ENCODE measurements around the gene ASTN2. TPM values are rescaled to one million over a fixed set of nuclear protein-coding genes. Genes with fewer than 3 reads are reported as not detected.
"Not testable (repeated sequence)": the region's sequence is repeated elsewhere in the genome, so short reads cannot be mapped to it uniquely, and the experiment has no call there.

The ASTN2 gene
- total RNA-seq, 1 donor from 2014 or later: 7.9 TPM

GRCh38 chr9:116952436-116952810, 462.4 kb downstream of the ASTN2 start:
- no peak for DNase-seq

DNA sequence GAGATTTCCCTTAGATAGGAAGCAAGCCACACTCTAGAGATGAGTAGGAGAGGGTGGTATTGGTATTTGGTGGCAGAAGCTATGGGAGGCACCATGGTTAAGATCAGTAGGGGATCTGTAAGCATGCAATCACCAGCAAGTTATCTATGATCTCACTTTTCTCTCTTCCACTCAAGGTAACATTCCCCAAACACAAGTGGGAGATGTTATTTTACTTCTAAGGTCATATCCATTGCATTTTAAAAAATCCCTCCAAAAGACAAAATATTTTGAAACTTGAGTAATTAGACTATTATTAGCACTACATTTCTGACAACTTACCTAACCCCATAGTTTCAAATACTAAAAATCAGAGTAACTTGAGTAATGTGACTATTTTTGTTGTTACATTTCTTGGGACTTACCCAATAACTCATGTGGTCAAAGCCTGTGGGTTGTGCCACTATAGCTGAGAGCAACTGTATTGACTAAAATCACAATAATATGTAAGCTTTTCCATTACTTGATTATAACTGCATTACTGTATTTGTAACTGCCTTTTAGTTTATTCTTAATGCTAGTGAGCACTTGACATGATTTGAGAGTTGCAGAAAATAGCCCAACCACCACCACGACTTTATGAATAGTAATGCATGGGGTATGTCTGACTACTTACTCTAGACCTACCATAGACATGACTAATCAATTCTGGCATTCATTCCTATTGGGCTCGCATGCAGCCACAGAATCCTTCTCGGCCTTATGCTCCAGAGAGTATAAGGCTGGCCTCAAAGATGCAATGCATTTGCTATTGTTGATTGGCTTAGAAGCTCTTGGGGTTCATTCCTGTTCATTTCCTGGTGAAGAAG, 463.0 kb downstream of the ASTN2 start:
- no peak for DNase-seq

- DNase-seq: no peak
Measured at GRCh38 chr9:116945817-116946216, 469.0 kb downstream of the ASTN2 start.

GRCh38 chr9:116944714-116945534, 469.9 kb downstream of the ASTN2 start:
- DNase-seq: no peak

DNA sequence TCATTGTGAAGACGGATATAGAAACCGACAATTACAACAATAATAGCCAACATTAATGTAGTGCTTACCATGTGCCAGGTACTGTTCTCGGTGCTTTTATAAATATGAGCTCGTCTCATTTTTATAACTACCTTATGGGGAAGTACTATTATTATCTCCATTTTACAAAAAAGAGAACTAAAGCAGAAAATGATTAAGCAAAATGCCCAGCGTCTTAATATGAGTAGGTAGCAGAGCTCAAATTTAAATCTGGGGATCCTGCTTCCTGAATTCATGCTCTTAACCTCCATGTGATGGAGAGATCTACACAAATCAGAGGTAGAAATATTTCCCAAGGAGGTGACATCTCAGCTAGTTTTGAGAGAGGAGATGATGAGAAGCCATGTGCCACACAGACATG, 470.9 kb downstream of the ASTN2 start:
- no peak for DNase-seq

- DNase-seq: no peak
Measured at GRCh38 chr9:116942593-116943061, 472.2 kb downstream of the ASTN2 start.

DNA sequence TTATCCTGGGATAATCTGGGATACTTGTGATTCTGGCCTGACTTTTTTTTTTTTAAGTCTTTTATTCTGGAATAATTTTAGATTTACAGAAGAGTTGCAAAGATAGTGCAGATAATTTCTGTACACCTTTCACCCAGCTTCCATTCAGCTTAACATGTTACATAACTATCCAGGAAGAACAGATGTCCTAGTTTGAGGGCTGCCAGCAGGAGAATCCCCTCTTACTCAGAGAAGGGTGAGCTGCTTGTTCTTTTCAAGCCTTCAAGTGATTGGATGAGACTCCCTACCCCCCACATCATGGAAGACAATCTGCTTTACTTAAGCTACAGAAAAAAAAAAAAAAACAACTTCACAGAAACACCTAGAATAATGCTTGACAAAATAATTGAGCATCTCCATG, 473.6 kb downstream of the ASTN2 start:
- no peak for DNase-seq

DNA sequence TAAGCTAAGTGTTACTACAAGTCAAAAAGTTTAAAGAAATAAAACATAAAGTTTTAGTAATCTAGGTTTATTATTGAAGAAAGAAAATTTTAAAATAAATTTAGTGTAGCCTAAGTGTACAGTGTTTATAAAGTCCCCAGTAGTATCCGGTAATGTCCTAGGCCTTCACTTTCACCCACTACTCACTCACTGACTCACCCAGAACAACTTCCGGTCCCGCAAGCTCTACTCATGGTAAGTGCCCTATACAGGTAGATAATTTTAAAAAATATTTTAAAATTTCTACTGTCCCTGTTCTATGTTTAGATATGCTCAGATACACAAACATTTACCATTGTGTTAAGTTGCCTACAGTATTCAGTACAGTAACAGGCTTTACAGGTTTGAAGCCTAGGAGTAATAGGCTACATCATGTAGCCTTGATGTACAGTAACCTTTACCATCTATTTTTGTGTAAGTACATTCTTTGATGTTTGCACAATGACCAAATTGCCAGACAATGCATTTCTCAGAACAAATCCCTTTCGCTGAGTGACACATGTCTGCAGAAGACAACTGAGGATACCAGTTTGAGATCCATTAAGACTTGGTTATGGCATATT, 474.1 kb downstream of the ASTN2 start:
- no peak for DNase-seq

GRCh38 chr9:116939614-116940013, 475.2 kb downstream of the ASTN2 start:
- no peak for DNase-seq

DNA sequence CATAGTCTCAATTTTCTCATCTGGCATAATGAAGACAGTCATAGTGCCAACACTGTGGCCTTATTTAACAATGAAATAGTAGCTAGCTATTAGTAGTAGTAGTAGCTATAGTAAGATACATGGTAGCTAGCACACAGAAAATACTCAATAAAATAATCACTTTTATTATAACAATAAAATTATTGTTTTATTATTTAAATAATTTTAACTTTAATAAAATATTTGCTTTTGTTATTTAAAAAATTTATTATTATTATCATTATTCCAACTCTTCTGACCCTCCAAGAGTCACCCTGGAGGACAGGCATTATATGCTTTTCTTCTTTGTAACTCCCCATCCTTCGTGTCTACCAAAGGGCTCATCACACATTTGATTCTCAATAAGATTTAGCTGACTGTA, 475.7 kb downstream of the ASTN2 start:
- DNase-seq: no peak

- no peak for DNase-seq
Measured at GRCh38 chr9:116937361-116937760, 477.5 kb downstream of the ASTN2 start.

GRCh38 chr9:116935149-116935897, 479.5 kb downstream of the ASTN2 start:
- DNase-seq: no peak

GRCh38 chr9:116934131-116934530, 480.7 kb downstream of the ASTN2 start:
- DNase-seq: no peak

- DNase-seq: peak; percentile 6
Measured at GRCh38 chr9:116933251-116933650, 481.6 kb downstream of the ASTN2 start.

DNA sequence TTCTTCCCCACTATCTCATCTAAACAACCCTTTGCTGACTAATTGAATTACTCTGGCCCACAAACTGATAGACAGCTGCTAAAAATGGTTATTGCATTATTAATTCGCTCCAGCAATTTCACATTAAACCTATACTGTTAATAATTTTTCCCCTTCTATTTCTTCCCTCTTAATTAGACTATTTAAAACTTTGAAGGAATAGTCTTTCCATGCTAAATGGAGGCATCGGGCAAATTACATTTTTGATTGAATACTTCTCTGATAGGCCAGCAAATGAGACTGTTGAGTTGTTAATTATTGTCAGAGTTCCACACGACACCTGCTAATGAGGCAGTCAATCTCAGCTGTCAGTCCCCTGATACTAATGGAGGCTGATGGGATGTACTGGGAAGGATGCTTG, 485.2 kb downstream of the ASTN2 start:
- no peak for DNase-seq

- DNase-seq: no peak
Measured at GRCh38 chr9:116928884-116929283, 486.0 kb downstream of the ASTN2 start.

GRCh38 chr9:116928289-116928688, 486.6 kb downstream of the ASTN2 start:
- no peak for DNase-seq

DNA sequence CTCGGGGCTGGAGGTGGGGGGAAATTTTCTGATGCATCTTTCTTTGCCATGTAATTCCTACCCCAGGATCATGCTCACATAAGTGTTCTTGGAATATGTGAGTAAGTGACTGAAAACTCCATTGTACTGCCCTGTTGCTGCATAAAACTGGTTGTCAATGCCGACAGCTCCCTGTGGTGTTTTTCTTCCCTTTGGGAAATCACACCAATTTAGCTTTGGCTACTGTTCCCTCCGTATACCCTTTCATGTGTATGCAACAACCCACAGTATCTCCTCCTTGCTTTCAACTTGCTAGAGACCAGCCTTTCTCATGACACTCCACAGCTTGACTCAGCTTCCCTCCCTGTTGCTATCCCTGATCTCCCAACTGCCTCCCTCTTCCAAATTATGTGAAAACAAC, 487.1 kb downstream of the ASTN2 start:
- DNase-seq: no peak

DNA sequence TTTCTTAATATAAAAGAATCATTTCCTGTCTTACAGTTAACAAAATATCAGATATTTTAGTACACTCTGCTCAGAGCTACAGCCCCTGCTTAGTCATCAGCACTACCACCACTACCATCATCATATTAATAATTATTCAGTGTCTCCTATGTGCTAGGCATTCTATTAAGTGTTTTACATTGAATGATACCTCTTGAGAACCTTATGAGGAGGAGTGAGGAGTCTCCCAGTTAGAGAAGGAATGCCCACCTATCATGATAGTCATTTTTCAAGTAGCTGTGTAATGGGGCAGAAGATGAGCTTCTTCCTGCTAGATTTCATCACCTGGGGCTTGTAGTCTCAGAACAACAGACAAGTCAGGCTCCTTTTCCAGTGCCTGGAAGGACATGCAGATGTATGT, 489.7 kb downstream of the ASTN2 start:
- no peak for DNase-seq

DNA sequence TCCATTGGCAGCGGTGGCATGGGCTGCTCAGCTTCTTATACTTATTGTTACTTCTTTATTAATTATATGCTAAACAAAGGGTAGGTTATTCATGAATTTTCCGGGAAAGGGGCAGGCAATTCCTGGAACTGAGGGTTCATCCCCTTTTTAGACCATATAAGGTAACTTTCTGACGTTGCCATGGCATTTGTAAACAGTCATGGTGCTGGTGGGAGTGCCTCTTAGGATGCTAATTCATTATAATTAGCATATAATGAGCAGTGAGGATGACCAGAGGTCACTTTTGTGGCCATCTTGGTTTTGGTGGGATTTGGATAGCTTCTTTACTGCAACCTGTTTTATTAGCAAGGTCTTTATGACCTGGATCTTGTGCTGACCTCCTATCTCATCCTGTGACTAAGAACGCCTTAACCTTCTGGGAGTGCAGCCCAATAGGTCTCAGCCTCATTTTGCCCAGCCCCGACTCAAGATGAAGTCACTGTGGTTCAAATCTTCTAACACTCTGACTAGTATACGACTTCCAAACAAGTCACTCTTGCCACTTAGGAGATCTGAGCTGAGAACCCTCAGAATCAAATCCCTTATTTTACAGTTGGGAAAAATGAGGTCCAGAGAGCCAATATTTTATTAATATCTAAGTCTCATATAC, 490.3 kb downstream of the ASTN2 start:
- DNase-seq: no peak

DNA sequence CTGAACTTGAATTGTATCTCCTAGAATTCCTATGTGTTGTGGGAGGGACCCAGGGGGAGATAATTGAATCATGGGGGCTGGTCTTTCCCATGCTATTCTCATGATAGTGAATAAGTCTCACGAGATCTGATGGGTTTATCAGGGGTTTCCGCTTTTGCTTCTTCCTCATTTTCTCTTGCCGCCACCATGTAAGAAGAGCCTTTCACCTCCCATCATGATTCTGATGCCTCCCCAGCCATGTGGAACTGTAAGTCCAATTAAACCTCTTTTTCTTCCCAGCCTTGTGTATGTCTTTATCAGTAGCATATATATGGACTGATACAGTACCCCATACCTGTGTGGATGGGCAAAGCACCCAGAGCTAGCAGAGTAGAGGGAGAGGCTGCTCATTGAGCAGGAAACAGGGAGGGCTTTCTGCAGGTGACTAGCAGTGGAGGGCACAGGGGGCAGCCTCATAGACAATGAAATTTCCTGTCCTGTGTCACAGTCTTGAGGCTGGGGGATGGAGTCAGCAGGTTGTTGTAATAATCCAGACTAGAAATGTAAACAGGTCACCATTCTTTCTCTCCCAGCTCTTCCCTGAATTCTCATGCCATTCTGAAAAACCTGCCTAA, 496.9 kb downstream of the ASTN2 start:
- not testable (repeated sequence) for DNase-seq

Data from tongue (tissue), 2 donors.